AG09309 (cell line): Measurements from ENCODE around the gene KANTR.

Experiments
- DNase-seq: peaks from one replicate; pipeline ENCODE4 v3.0.0-alpha.2; 2010; ENCODE audit warnings: low read depth
- H3K4me3 ChIP-seq: 2 replicates; pipeline ENCODE4 v1.5.1; 2011; ENCODE audit warnings: mild to moderate bottlenecking, low read depth, low read length, moderate library complexity; ENCODE audit not compliant: control insufficient read depth
- TF ChIP-seq, protein P1 (sequence below): IDR thresholded peaks from 2 replicates; pipeline ENCODE4 v1.5.1; 2011; ENCODE audit warnings: mild to moderate bottlenecking, low read depth, low read length, inconsistent platforms; ENCODE audit not compliant: insufficient read depth, control insufficient read depth; ENCODE audit errors: missing control alignments

The KANTR gene

GRCh38 chrX:53081925-53082772, 11.8 kb upstream of the KANTR start, which contains the start of gene TSPYL2:
TSPYL2 (plus strand) TSS chrX:53082367; CDS start chrX:53082499, 132 bp downstream.
- H3K4me3 ChIP-seq = peak within 1 kb of the TSS; percentile 72
- TF ChIP-seq, protein P1, sequence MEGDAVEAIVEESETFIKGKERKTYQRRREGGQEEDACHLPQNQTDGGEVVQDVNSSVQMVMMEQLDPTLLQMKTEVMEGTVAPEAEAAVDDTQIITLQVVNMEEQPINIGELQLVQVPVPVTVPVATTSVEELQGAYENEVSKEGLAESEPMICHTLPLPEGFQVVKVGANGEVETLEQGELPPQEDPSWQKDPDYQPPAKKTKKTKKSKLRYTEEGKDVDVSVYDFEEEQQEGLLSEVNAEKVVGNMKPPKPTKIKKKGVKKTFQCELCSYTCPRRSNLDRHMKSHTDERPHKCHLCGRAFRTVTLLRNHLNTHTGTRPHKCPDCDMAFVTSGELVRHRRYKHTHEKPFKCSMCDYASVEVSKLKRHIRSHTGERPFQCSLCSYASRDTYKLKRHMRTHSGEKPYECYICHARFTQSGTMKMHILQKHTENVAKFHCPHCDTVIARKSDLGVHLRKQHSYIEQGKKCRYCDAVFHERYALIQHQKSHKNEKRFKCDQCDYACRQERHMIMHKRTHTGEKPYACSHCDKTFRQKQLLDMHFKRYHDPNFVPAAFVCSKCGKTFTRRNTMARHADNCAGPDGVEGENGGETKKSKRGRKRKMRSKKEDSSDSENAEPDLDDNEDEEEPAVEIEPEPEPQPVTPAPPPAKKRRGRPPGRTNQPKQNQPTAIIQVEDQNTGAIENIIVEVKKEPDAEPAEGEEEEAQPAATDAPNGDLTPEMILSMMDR = no peak
- peak; percentile 94 for DNase-seq

DNA sequence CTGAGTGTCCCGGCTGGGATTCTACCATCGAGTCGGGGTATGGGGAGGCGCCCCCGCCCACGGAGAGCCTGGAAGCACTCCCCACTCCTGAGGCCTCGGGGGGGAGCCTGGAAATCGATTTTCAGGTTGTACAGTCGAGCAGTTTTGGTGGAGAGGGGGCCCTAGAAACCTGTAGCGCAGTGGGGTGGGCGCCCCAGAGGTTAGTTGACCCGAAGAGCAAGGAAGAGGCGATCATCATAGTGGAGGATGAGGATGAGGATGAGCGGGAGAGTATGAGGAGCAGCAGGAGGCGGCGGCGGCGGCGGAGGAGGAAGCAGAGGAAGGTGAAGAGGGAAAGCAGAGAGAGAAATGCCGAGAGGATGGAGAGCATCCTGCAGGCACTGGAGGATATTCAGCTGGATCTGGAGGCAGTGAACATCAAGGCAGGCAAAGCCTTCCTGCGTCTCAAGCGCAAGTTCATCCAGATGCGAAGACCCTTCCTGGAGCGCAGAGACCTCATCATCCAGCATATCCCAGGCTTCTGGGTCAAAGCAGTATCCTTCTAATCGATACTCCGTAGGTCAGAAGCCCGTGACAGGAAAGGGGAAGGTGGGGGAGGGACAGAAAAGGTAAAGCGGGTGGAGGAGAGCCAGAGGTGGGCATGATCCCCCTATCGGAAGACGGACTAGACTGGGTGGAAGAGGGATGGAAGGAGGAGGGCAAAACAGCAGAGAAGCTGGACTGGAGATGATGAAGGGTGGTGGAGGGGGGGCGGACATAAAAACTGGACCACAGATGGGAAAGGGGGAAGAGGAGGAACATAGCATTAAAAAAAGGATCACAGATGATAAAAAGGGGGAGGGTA, 10.9 kb upstream of the KANTR start:
- no peak for DNase-seq
- H3K4me3 ChIP-seq = peak overlapping the region; percentile 72
- TF ChIP-seq, protein P1 = no peak

- peak overlapping the region; percentile 72 for H3K4me3 ChIP-seq
- no peak for DNase-seq
- TF ChIP-seq, protein P1 = no peak
Measured at GRCh38 chrX:53084043-53084570, 9.8 kb upstream of the KANTR start.

- no peak overlapping the region for H3K4me3 ChIP-seq
- TF ChIP-seq, protein P1 = no peak
- no peak for DNase-seq
Measured at GRCh38 chrX:53084863-53085262, 9.1 kb upstream of the KANTR start.

DNA sequence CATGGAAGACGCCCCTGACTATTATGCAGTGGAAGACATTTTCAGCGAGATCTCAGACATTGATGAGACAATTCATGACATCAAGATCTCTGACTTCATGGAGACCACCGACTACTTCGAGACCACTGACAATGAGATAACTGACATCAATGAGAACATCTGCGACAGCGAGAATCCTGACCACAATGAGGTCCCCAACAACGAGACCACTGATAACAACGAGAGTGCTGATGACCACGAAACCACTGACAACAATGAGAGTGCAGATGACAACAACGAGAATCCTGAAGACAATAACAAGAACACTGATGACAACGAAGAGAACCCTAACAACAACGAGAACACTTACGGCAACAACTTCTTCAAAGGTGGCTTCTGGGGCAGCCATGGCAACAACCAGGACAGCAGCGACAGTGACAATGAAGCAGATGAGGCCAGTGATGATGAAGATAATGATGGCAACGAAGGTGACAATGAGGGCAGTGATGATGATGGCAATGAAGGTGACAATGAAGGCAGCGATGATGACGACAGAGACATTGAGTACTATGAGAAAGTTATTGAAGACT, 8.2 kb upstream of the KANTR start:
- no peak overlapping the region for H3K4me3 ChIP-seq

GRCh38 chrX:53086464-53086863, 7.5 kb upstream of the KANTR start:
- DNase-seq = no peak
- TF ChIP-seq, protein P1 = no peak
- no peak overlapping the region for H3K4me3 ChIP-seq

More for the DNA sequence above, 8.2 kb upstream of the KANTR start:
- TF ChIP-seq, protein P1 = no peak
- no peak for DNase-seq
